Neuronal stem cell (in vitro differentiated cells): ENCODE measurements around the gene ATG4D.

ENCODE experiments used
- DNase-seq: peaks from one replicate; pipeline ENCODE4 v3.0.0-alpha.2; 2013; ENCODE audit warnings: low spot score
- H2AFZ ChIP-seq: one replicate; pipeline ENCODE4 v1.6.1; 2013; ENCODE audit warnings: mild to moderate bottlenecking, low read length, inconsistent platforms
- H2AK5ac ChIP-seq: 2 replicates; pipeline ENCODE4 v1.6.1; 2013; ENCODE audit warnings: low read depth, mild to moderate bottlenecking, inconsistent platforms, low read length, moderate library complexity, mixed read lengths
- H2BK120ac ChIP-seq: 2 replicates; pipeline ENCODE4 v1.6.1; 2013; ENCODE audit warnings: low read depth, mild to moderate bottlenecking, inconsistent platforms, low read length, moderate library complexity, mixed read lengths
- H2BK12ac ChIP-seq: one replicate; pipeline ENCODE4 v1.6.1; 2013; ENCODE audit warnings: low read length, inconsistent platforms
- H2BK15ac ChIP-seq: 2 replicates; pipeline ENCODE4 v1.6.1; 2013; ENCODE audit warnings: mild to moderate bottlenecking, low read length, inconsistent platforms, mixed read lengths
- H2BK5ac ChIP-seq: one replicate; pipeline ENCODE4 v1.6.1; 2013; ENCODE audit warnings: inconsistent platforms, mild to moderate bottlenecking, low read length, moderate library complexity
- H3K14ac ChIP-seq: one replicate; pipeline ENCODE4 v1.6.1; 2013; ENCODE audit warnings: low read length, inconsistent platforms
- H3K18ac ChIP-seq: 2 replicates; pipeline ENCODE4 v1.6.1; 2013; ENCODE audit warnings: low read length, inconsistent platforms
- H3K23ac ChIP-seq: 2 replicates; pipeline ENCODE4 v1.6.1; 2013; ENCODE audit warnings: low read depth, mild to moderate bottlenecking, mixed read lengths, low read length, inconsistent platforms; ENCODE audit not compliant: poor library complexity
- H3K27ac ChIP-seq: replicated peaks from 3 replicates; pipeline ENCODE4 v1.5.1; 2013; ENCODE audit warnings: low read length, inconsistent platforms
- H3K27me3 ChIP-seq, 3 experiments: 2 replicates each; pipeline ENCODE4 v1.6.1; 2013; ENCODE audit warnings: low read length in 3 of 3, mild to moderate bottlenecking in 2 of 3, inconsistent platforms in 1 of 3, low read depth in 1 of 3, mixed read lengths in 1 of 3, moderate library complexity in 1 of 3; ENCODE audit not compliant: control insufficient read depth in 3 of 3, insufficient read depth in 3 of 3
- H3K36me3 ChIP-seq, 2 donors: replicated peaks in 1 of 2; 2 replicates each; pipeline ENCODE4 v1.6.1; 2013; ENCODE audit warnings: low read length in 2 of 2; ENCODE audit not compliant: control insufficient read depth in 2 of 2, insufficient read depth in 2 of 2
- H3K4ac ChIP-seq: 2 replicates; pipeline ENCODE4 v1.6.1; 2013; ENCODE audit warnings: inconsistent platforms, mild to moderate bottlenecking, low read length, moderate library complexity
- H3K4me1 ChIP-seq, 2 donors: 1 replicate in 1 of 2; 2 replicates in 1 of 2; pipeline ENCODE4 v1.6.1; 2013; ENCODE audit warnings: low read length in 2 of 2, low read depth in 1 of 2; ENCODE audit not compliant: control insufficient read depth in 2 of 2, insufficient read depth in 1 of 2
- H3K4me2 ChIP-seq: one replicate; pipeline ENCODE4 v1.6.1; 2013; ENCODE audit warnings: mild to moderate bottlenecking, low read length, inconsistent platforms; ENCODE audit not compliant: insufficient read depth, poor library complexity, severe bottlenecking
- H3K4me3 ChIP-seq, 2 donors: 2 replicates each; pipeline ENCODE4 v1.5.1; 2013; ENCODE audit warnings: low read length in 2 of 2, mild to moderate bottlenecking in 2 of 2, inconsistent platforms in 1 of 2, moderate library complexity in 1 of 2
- H3K79me1 ChIP-seq: one replicate; pipeline ENCODE4 v1.6.1; 2013; ENCODE audit warnings: low read depth, mild to moderate bottlenecking, inconsistent platforms, low read length, moderate library complexity
- H3K9ac ChIP-seq: one replicate; pipeline ENCODE4 v1.6.1; 2013; ENCODE audit warnings: mild to moderate bottlenecking, low read depth, low read length, inconsistent platforms; ENCODE audit not compliant: poor library complexity
- H3K9me3 ChIP-seq, 2 donors: replicated peaks in 1 of 2; 2 replicates each; pipeline versions ENCODE3 to v1.6.1; 2013; ENCODE audit warnings: low read length in 2 of 2, mild to moderate bottlenecking in 2 of 2, inconsistent platforms in 1 of 2, low read depth in 1 of 2, mixed read lengths in 1 of 2, moderate library complexity in 1 of 2; ENCODE audit not compliant: control insufficient read depth in 2 of 2, insufficient read depth in 1 of 2
- H4K8ac ChIP-seq: one replicate; pipeline ENCODE4 v1.6.1; 2013; ENCODE audit warnings: low read depth, mild to moderate bottlenecking, inconsistent platforms, low read length, moderate library complexity
- H4K91ac ChIP-seq: one replicate; pipeline ENCODE4 v1.6.1; 2013; ENCODE audit warnings: low read length, low read depth, mild to moderate bottlenecking, inconsistent platforms; ENCODE audit not compliant: poor library complexity
- WGBS, 2 donors: extraction: QIAGEN DNeasy Blood & Tissue Kit; methylation state at CpG; one replicate each; pipeline ENCODE4 v1.1.7; 2013; ENCODE audit warnings: missing lambda C conversion rate in 2 of 2, mixed read lengths in 1 of 2; ENCODE audit not compliant: insufficient read length in 2 of 2, insufficient replicate concordance in 1 of 2; ENCODE audit errors: extremely low coverage in 2 of 2; 5-methylcytosine and 5-hydroxymethylcytosine counted together

ATG4D gene

DNA sequence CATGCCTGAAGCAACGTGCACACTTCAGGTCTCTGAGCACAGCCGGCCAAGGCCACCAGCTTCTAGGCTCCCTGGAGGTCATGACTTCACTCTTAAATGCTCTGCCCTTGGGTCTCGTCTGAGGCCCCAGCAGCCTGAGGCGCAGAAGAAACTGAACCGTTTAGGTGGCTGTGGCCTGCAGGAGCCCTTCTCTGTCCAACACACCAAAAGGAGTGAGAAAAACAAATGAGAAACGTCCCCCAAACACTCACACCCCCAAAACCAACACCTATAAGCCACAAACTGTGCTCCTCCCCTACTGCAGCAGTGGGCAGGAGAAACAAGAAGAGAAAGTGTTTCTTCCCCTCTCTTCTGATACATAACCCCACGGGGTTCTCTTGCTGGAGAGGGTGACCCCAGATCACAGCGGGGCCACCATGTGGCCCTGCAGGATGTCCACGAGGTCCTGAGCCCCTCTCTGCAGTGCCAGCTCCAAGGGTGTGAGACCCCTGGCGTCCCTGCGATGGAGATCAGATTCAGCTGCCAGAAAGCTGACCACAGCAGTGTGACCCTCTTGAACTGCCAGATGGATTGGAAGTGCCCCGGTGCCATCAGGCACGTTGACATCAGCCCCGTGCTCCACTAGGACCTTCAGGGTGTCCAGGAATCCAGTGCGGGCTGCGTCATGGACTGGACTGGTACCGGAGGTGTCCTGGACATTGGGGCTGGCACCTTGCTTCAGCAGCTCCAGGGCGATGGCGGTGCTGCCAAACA, 23.1 kb downstream of the ATG4D start:
- Histone ChIP-seq H2BK15ac (peak overlapping the region; percentile 93), H2AFZ (no peak overlapping the region), H3K9ac (no peak overlapping the region), H2BK120ac (peak overlapping the region; percentile 89), H3K23ac (peak overlapping the region; percentile 29), H3K14ac (no peak overlapping the region), H4K8ac (peak overlapping the region; percentile 65), H3K4me1 (peaks cover 10 to 14% of the 10 kb centered on the region in 2 donors), H3K27me3 (peaks cover 0 to 18% (median 4%) of the 10 kb centered on the region in 3 experiments), H2AK5ac (peak overlapping the region; percentile 90), H2BK12ac (no peak overlapping the region), H3K9me3 (no peaks in the 10 kb centered on the region), H3K4me2 (no peak overlapping the region), H3K36me3 (peaks cover 4 to 12% of the 10 kb centered on the region in 2 donors), H2BK5ac (no peak overlapping the region), H3K4me3 (peak overlapping the region in 1 of 2 donors; percentile 85), H3K79me1 (peaks cover 5% of the 10 kb centered on the region), H4K91ac (no peak overlapping the region), H3K4ac (no peak overlapping the region), H3K18ac (no peak overlapping the region), H3K27ac (no peak overlapping the region)
- DNase-seq: no peak
- WGBS, 2 donors: no CpG with 5 or more reads among the region's 19 CpGs

DNA sequence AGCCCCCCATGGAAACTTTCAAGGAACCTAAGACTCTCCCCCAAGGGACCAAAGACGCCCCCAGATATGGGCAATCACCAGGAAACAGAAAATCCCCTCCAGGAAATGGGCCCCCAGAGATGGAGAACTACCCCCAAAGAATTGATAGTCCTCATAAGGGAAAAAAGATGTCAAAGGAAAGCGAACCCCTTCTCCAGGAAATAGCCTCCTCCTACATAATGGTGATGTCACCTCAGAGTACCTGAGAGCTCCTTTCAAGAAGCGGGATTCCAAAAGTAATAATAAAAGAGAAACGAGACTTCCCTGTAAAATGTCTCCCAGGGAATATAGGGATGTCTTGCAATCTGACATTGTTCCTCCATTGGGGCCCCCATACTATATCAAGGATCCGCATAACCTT, 24.0 kb downstream of the ATG4D start:
- Histone ChIP-seq H2AK5ac (peak overlapping the region; percentile 63), H4K91ac (no peak overlapping the region), H2BK12ac (no peak overlapping the region), H2AFZ (peak overlapping the region; percentile 93), H3K4me2 (no peak overlapping the region), H3K4me1 (peaks cover 12 to 14% of the 10 kb centered on the region in 2 donors), H3K14ac (no peak overlapping the region), H2BK5ac (no peak overlapping the region), H3K27ac (no peak overlapping the region), H2BK120ac (no peak overlapping the region), H4K8ac (no peak overlapping the region), H3K27me3 (peaks cover 0 to 18% (median 4%) of the 10 kb centered on the region in 3 experiments), H3K9me3 (no peaks in the 10 kb centered on the region), H3K4ac (no peak overlapping the region), H3K36me3 (peaks cover 2 to 8% of the 10 kb centered on the region in 2 donors), H2BK15ac (peak overlapping the region; percentile 93), H3K9ac (no peak overlapping the region), H3K4me3 (peak overlapping the region in 1 of 2 donors; percentile 85), H3K79me1 (peaks cover 5% of the 10 kb centered on the region), H3K23ac (no peak overlapping the region), H3K18ac (no peak overlapping the region)
- WGBS, 2 donors: no CpG with 5 or more reads among the region's 5 CpGs
- no peak for DNase-seq

DNA sequence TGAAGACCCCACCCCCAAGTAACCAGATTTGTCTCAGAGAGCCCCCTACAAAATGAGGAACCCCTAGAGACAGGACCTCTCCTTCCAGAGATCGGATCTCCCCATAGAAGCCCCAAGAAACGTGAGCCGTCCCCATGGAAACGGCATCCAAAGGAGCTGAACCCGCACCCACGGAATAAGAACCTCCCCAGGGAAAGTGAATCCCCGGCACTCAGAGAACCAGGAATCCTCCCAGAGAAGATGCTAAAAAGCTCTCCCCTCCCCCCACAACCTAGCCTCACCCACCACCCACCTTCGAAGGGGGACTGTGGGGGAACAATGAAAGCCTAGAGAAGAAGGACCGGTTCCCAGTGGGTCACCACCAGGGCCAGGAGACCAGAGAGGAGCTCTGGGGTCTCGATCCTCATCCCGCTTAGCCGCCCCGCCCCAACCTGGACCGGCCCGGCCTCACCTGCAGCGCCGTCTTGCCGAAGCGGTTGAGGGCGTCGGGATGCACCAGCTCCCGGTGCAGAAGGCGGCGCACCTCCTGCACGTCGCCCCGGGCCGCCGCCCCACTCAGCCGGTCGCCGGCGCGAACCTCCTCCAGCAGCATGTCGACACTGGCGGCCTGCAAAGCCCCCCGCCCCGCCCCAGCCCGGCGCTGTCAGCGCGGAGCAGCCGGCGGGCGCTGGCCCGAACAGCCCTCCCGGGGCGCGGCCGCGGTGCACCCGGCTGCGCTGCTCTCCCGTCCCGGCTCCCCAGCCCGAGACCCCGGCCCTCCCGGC, 24.5 kb downstream of the ATG4D start:
- DNase-seq: no peak
- no CpG with 5 or more reads among the region's 58 CpGs for WGBS, 2 donors
- H3K18ac ChIP-seq: peak overlapping the region; percentile 91

More for the DNA sequence above, 24.5 kb downstream of the ATG4D start:
- Histone ChIP-seq H2BK120ac (no peak overlapping the region), H2AK5ac (peak overlapping the region; percentile 63), H3K23ac (peak overlapping the region; percentile 93), H2BK5ac (peak overlapping the region; percentile 66), H3K4me3 (peak overlapping the region; percentile 85 to 88), H3K4me1 (peaks cover 12 to 14% of the 10 kb centered on the region in 2 donors), H3K14ac (no peak overlapping the region), H3K27me3 (peaks cover 0 to 18% (median 4%) of the 10 kb centered on the region in 3 experiments), H3K4ac (no peak overlapping the region), H3K27ac (no peak overlapping the region), H3K9ac (peak overlapping the region; percentile 88), H2AFZ (peak overlapping the region; percentile 93), H2BK15ac (peak overlapping the region; percentile 49), H2BK12ac (no peak overlapping the region), H3K36me3 (peaks cover 0 to 6% of the 10 kb centered on the region in 2 donors), H3K79me1 (peaks cover 5% of the 10 kb centered on the region), H3K9me3 (no peaks in the 10 kb centered on the region), H4K91ac (no peak overlapping the region), H4K8ac (no peak overlapping the region), H3K4me2 (peak overlapping the region; percentile 100)
